Measurements from ENCODE around the gene TBL2.

Gene TBL2, protein sequence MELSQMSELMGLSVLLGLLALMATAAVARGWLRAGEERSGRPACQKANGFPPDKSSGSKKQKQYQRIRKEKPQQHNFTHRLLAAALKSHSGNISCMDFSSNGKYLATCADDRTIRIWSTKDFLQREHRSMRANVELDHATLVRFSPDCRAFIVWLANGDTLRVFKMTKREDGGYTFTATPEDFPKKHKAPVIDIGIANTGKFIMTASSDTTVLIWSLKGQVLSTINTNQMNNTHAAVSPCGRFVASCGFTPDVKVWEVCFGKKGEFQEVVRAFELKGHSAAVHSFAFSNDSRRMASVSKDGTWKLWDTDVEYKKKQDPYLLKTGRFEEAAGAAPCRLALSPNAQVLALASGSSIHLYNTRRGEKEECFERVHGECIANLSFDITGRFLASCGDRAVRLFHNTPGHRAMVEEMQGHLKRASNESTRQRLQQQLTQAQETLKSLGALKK

GRCh38 chr7:73578342-73579128 lies at the start of gene TBL2:
Gene TBL2, minus strand, starts transcription at chr7:73578579. Its CDS starts 30 bp downstream, at chr7:73578549.
- H3K4me3 ChIP-seq (ENCODE audit: low read depth, low read length) = peak within 1 kb of the TSS; percentile 86
- peak; percentile 99 for DNase-seq (ENCODE audit: low read depth)
- TF ChIP-seq, protein P1, sequence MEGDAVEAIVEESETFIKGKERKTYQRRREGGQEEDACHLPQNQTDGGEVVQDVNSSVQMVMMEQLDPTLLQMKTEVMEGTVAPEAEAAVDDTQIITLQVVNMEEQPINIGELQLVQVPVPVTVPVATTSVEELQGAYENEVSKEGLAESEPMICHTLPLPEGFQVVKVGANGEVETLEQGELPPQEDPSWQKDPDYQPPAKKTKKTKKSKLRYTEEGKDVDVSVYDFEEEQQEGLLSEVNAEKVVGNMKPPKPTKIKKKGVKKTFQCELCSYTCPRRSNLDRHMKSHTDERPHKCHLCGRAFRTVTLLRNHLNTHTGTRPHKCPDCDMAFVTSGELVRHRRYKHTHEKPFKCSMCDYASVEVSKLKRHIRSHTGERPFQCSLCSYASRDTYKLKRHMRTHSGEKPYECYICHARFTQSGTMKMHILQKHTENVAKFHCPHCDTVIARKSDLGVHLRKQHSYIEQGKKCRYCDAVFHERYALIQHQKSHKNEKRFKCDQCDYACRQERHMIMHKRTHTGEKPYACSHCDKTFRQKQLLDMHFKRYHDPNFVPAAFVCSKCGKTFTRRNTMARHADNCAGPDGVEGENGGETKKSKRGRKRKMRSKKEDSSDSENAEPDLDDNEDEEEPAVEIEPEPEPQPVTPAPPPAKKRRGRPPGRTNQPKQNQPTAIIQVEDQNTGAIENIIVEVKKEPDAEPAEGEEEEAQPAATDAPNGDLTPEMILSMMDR (conservative IDR thresholded peaks at IDR 0.05; ENCODE audit: low read depth, low read length) = peak; percentile 37

DNA sequence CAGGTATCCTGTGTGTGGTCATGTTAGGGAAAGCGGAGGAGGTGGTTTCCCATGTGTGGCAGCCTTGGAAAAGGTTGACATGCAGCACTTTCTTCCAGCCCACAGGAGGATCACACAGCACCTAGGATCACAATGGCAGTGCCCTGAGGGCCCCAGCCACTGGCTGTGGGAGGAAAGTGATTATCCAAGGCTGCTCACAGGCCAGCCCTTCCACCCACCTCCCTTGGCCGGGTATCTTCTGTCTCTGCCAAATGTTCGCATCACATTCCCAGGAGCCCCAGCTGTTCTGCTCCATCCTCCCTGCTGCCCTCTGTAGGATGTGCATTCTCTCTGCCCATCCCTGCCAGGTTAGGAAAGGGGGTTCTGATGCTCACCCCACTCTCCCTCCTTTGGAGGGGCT lies 48.4 kb upstream of the TBL2 start:
- DNase-seq (ENCODE audit: low read depth) = no peak
- TF ChIP-seq, protein P1 (conservative IDR thresholded peaks at IDR 0.05; ENCODE audit: low read depth, low read length) = peak; percentile 24
- H3K4me3 ChIP-seq (ENCODE audit: low read depth, low read length) = no peak overlapping the region

DNA sequence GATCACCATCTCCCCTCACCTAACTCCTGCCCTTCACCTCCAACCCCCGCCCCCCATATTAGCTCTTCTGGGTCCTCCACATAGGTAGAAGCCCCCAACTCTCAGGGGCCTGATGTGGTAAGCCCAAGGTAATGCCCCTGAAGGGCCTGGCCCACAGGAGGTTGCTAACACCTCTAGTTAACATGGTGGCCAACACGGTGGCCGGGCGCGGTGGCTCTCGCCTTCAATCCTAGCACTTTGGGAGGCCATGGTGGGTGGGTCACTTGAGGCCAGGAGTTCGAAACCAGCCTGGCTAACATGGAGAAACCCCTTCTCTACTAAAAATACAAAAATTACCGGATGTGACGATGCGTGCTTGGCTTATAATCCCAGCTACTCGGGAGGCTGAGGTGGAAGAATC lies 46.9 kb upstream of the TBL2 start:
- TF ChIP-seq, protein P1 (conservative IDR thresholded peaks at IDR 0.05; ENCODE audit: low read depth, low read length) = no peak
- H3K4me3 ChIP-seq (ENCODE audit: low read depth, low read length) = no peak overlapping the region
- DNase-seq (ENCODE audit: low read depth) = no peak

DNA sequence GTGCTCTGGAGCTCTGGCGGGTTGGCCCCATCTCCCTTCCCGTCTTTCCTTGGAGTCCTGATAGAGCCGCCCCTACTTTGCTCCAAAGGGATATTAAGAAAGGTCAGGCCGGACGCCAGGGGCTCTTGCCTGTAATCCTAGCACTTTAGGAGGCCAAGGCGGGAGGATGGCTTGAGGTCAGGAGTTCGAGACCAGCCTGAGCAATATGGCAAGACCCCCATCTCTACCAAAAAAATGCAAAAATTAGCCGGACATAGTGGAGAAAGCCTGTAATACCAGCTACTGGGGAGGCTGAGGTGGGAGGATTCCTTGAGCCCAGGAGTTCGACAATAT lies 46.3 kb upstream of the TBL2 start:
- TF ChIP-seq, protein P1 (conservative IDR thresholded peaks at IDR 0.05; ENCODE audit: low read depth, low read length) = no peak
- DNase-seq (ENCODE audit: low read depth) = no peak
- no peak overlapping the region for H3K4me3 ChIP-seq (ENCODE audit: low read depth, low read length)

DNA sequence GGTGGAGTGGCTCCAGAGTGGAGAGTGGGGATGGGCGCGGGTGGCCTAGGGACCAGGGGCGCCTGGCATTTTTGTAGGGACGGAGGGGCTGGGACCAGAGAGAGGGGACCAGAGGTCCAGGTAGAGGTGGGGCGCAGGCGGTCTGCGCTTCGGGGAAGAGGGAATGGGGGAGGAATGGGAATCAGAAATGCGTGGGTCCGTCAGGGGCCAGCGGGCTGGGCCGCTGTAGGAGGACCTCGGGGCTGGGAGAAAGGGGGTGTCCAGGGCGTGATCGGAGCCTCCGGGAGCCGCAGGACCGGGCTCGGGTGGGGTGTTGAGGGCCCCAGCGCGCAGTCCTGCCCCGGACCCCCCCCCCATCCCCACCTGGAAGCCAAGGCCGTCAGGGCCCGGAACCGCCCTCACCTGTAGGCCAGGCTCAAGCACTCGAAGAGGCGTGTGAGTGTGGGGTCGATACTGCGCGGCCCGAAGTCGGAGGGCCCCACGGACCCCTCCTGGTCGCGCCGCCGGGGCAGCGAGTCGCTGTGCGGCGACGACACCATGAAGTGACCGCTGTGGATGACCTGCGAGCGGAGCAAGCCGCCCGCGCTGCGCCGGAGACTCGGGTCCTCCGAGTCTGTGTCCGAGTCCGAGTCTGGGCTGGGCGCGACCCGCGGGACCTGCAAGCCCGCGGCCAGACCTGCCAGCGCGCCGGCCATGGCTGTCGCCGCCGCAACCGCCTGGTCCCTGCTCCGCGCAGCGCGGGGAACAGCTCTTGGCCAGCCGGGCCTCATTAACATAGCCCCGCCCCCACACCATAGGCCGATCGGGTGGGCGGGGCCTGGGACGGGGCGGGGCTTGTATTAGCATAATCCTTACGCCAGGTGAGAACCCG lies 45.7 kb upstream of the TBL2 start, which contains the start of gene MLXIPL:
TSS of gene MLXIPL (minus strand) at position 725 of the 871 bp plus-strand sequence. CDS start at position 695, 30 bp downstream.
- TF ChIP-seq, protein P1 (conservative IDR thresholded peaks at IDR 0.05; ENCODE audit: low read depth, low read length) = no peak
- peak within 1 kb of the TSS; percentile 28 for H3K4me3 ChIP-seq (ENCODE audit: low read depth, low read length)
- DNase-seq (ENCODE audit: low read depth) = peak; percentile 42

DNA sequence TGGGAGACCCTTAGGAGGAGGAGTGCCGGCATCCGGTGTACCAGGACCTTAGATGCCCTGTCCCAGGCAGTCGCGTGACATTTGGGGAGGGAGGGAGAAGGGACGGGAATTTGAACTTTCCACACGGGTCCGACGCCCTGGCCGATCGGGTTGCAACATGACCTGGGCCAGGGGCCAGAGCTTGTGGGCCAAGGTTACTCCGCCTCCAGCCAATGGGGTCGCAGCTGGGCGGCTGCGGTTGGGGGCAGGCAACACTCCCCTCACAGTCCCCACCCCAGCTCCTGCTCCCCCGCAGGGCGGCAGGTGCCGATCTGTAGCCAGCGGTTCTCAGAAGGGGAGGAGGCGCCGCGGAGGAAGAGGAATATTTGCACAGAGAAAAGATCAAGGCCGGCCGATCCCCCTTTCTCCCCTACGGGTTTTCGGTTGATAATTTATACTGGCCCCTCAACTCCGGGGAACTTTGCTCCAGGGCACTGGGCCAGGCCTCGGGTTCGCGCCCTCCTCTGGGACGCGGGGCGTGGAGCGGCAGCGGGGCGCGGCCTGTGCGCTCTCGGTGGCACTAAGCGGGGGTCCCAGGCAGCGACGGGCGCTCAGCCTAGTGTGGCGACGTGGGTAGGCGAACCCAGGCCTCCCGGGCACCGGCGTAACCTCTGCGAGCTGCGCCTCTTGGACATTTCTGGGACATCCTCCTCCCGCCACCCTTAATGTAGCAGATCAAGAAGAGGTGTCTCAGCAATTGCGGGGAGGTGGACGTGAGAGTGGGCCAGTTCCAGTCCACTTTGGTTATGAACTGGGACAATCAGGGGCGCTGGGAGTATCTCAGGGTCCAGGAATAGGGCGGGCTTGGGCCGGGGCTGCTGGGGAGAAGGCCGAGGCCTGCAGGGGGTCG lies 44.8 kb upstream of the TBL2 start:
- H3K4me3 ChIP-seq (ENCODE audit: low read depth, low read length) = no peak overlapping the region
- no peak for DNase-seq (ENCODE audit: low read depth)
- TF ChIP-seq, protein P1 (conservative IDR thresholded peaks at IDR 0.05; ENCODE audit: low read depth, low read length) = no peak
